GM19240 (cell line): Measurements from ENCODE around the gene ARID5B.
"Not testable (repeated sequence)": the region's sequence is repeated elsewhere in the genome, so short reads cannot be mapped to it uniquely, and the experiment has no call there.

Source experiments
- DNase-seq: peaks from one replicate; pipeline ENCODE4 v3.0.0; 2011; ENCODE audit warnings: low spot score; ENCODE audit not compliant: insufficient read length

The ARID5B gene

DNA sequence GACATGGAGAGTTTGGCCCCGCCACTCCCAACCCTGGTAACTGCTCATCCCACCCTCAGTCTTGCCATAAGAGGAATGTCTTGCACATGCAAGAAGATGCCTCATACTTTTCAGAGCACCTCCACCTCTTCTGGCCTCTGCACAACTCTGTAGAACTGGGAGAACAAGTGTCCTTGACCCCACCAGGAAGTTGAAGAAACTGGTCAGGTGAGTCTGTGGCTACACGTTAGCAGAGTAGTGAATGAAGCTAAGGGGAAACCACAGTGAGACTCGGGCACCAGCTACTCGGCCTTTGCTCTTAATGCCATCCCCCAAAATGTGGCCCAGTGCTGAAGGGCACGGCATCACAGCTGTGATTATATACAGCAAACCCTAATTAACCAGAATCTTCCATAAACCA is 110.1 kb downstream of the ARID5B start:
- DNase-seq = no peak

DNA sequence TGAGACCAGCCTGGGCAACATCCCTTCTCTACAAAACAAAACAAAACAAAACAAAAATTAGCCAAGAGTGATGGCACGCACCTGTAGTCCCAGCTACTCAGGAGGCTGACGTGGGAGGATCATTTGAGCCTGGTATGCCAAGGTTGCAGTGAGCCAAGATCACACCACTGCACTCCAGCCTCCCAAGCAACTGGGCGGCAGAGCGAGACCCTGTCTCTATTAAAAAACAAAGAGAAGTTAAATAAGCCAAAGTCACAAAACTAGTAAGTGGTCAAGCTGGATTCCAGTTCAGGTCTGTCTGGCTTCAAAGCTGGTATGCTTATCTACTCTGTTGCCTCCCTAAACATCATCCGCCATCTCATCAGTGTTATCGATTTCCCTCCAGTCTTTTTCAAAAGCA is 110.8 kb downstream of the ARID5B start:
- DNase-seq = no peak

DNA sequence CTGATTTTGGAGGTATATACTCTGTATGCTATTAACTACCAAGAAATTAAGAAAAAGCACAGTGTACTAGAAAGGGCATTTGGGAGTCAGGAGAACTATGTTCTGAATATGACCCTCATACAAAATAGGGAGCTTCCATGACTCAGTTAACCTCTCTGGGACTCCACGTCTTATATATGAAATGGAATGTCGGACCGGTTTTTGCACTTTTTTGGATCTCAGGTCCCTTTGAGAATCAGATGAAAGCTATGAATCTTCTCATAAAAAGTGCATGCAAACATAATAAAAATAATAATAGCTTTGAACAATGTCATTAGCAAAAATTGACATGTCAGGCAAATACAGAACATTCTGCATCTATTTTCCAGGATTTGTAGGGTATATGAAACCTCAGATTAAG is 113.0 kb downstream of the ARID5B start:
- DNase-seq = no peak

DNA sequence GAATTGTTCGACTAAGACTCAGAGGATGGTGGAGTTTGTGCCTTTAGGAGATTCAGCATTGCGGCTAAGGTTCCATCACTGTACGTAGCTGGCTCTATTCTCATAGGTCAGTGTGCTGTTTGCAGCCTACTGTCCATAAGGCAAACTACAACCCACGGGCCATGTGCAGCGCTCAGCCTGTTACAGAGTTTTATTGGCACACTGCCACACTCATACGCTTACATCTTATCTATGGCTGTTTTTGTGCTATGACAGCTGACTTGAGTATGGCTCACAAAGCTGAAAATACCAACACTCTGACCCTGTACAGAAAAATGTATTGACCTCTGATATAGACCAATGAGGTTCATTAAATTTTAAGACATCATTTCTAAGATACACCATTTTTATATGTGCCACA is 114.5 kb downstream of the ARID5B start:
- no peak for DNase-seq

DNA sequence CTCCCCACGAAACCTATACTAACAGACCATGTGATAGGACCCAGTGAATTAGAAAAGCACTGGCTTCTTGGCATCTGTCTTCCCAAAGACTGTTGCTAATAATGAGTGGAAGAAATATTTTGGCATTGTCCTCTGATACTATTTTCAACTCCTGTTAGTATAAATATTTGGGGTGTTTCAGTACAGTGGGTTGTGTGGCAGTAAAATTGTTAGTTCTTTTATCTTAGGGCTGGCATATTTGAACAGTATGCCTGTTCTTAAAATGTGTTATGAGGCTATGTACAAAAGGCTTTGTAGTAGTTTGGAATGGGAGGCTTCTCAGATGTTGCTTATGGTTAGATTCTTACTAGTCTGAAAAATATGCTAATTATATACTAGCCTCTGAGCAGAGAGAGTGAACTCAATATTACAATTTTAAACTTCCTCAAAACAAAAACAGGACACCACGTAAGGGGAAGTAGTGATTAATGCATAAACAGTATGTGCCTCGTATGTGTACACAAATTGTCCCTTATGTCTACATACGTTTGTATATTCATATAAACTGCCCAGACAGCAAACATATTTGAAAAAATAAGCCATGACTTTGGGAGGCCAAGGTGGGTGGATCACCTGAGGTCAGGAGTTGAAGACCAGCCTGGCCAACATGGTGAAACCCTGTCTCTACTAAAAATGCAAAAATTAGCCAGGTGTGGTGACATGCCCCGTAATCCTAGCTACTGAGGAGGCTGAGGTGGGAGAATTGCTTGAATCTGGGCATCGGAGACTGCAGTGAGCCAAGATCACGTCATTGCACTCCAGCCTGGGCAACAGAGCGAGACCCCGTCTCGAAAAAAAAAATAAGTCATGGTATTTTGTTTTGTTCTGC is 115.4 kb downstream of the ARID5B start:
- no peak for DNase-seq

DNA sequence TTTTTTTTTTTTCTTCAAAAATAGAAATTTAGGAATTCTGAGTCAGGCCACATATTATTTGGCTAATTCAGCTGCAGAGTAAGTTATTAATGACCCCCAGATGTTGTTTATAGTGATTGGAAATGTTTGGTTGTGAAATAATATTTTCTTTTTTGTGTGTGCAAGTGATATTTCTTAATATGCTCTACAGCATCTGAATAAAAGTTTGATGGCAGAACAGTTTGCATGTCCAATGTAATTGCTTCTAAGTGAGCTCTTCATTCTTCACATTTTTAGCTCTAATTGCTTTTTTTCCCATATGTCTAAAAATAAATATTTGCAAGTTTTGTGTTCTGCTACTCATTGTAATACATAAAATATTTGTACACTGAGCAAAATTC is 116.0 kb downstream of the ARID5B start:
- no peak for DNase-seq

DNA sequence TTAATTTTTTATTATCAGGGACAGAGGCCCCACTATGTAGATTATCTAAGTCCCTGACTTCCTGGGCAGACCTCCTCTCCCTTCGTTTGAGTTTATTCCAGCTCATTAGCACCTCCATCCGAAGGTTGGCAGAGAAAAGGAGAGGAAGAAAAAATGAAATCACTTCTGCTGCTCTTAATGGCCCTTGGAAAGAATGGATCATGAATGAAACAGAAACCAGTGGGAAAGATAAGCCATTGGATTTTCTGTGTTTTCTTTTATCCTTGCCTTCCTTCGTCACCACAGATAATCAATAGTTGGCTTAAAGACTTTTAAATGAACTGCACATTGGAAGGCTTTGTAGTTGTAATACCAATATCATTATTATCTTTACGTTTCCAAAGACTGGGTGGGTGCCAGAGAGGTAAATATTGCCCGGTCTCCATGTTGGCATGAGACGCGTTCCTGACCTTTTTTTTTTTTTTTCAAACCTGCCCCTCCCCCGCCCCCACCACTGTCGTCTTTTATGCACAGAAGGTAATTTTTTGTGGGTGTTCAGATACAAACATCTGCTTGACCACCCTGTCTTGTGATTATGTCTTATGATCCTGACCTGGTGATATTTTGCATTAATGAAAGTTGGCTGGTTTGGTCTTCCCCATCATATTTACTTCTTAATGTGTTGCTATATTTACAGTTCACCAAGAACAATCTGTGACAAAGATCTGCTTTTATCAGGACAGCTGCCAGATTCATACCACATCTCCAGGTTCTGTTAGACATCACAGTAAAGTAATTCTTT is 116.8 kb downstream of the ARID5B start:
- no peak for DNase-seq

DNA sequence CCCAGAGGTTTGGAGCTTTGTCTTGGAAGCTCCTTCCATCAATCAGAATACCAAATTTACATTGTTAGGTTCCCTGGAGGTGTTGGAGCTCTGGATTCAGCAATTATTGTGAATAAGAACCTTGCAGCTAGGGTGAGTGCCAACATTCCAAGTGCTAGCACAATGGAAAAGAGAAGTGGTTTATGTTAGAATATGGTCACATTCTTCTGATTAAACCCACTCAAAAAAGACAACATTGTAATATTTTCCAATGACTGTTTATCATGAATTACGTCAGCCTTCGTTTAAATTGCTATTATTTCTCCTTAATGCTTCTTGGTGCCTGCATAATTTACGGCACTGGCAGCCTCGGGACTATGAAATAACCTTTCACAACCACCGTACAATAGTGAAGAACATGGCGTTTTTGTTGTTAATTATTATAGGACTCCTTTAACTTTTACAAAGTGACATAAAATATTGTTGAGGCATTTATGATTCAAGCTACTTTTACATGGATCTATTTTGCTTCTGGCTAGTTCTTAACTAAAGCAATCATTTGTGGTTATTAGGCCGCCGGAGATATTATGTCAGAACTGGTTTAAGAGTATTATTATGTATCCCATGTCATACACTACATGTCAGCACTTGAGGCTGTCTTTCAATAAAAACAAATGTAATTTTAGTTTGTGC is 117.7 kb downstream of the ARID5B start:
- no peak for DNase-seq

DNA sequence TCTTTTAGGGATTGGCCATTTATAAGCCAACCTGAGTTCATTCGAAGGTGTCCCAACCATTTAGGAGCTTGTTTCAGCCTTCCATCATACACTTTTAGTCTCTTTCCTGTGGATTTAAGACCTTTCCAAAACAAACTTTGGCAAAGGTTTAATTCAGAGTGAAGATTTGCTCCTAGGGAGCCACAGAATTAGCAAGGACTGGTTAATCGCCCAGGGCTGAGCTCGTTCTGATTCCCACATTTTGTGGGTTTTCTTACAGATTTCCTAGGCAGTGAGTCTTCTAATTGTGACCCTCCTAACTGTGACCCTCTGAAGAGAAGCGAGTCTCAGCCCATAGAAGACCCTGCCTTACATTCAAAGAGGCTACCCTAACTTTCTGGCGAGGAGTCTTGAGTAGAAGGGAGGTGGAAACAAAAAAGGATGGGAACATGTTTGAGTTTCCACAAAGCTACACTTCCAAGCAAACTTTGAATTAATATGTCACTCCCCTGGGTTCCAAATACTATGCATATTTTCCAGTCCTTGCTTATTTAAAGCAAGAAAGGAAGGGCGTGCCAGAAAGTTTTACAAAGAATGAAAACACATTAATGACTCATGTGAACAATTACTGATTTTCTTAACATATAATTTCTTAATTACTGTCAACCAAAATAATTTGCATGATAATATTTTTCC is 118.3 kb downstream of the ARID5B start:
- no peak for DNase-seq

DNA sequence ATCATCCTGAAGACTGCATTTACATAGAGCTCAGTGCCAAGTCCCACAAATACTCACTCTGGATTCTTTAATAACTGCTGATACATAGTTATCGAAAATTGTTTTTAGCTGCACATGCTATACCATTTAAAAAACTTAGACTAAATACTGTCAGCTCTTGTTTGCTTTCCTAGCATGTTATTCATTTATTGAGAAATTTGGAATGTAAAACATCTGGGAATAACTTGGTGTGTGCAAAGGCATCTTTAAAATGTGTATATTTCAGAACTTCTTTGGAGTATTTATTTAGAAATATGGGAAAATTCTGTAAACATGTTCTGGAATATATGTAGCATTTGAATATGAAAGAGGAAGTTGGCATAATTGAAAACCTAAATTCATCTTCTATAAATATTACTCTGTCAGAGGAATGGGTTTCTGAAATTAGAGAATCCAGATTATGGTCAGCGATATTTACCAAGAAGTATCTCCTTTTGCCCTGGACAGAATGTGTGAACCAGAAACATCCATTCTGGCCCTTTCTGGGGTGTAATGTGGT is 119.7 kb downstream of the ARID5B start:
- no peak for DNase-seq

DNA sequence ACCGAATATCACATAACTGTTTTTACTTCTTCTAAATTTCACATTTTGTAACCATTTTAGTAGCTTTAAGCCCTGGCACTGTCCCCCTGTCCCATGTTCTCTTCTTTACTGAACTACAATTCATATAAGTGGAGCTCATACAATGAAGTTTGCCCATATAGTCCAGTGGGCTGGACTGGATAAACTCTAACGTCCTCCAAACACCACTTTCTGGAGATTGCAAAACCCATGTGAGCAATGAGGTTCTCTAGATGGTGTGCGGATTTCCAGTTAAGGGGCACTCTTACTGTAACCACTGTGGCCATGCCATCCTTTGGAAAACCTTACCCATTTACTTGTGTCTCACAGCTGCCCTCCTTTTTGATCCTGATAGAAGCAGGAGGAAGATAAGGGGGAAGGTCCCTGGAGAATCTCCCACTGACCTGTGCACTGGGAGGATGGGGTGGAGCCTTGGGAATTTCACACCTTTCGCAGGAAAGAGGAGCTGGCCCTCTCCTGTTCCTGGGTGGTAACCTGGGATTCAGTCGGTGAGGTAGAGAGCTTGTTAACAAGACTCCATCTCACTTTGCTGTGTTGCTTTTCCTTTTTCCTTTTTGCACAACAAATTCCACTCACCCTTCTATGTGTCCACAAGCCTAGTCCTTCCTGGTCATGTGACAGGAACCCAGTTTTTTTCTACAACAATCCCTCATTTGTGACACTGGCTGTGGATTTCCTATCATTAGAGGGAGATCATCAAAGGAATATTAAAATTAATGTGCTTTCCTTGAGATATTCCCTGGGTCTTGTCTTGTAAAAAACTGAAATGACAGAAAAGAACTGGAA is 120.7 kb downstream of the ARID5B start:
- no peak for DNase-seq

DNA sequence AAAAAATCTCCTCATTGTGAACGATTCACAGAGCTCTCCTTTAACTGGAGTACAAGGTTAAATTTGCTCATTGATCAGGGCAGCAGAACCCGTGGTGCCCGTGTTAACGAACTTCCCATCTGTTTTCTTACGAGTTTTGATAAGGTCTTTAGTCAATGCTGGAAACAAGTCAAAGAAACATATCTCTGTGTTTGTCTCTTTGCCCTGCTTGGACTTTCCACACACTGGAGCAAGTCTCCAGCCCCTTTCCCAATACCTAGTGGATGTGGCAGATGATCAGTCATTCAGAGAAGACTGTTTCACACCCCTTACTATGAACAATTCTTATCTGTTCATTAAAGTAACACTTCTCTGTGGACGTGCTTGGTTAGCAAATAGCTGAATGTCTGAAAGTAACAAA is 121.3 kb downstream of the ARID5B start:
- DNase-seq = no peak

DNA sequence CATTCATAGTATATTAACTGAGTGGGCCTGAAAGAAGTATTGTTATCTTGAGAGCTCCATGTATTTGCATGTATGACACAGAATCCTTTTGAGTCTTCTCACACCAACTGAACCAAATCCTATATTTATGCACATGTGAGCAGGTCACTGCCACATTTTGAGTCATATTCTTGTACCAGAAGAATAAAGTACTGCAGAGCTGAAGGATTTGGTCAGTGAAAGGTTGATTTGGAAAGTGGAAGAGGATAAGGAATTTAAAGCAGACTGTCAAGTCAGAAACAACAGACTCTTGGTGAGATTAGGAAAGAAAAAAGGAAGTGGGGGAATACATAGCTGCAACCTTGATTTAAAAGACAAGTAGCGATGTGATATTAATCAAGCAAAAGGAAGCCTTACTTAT is 121.8 kb downstream of the ARID5B start:
- DNase-seq = no peak

DNA sequence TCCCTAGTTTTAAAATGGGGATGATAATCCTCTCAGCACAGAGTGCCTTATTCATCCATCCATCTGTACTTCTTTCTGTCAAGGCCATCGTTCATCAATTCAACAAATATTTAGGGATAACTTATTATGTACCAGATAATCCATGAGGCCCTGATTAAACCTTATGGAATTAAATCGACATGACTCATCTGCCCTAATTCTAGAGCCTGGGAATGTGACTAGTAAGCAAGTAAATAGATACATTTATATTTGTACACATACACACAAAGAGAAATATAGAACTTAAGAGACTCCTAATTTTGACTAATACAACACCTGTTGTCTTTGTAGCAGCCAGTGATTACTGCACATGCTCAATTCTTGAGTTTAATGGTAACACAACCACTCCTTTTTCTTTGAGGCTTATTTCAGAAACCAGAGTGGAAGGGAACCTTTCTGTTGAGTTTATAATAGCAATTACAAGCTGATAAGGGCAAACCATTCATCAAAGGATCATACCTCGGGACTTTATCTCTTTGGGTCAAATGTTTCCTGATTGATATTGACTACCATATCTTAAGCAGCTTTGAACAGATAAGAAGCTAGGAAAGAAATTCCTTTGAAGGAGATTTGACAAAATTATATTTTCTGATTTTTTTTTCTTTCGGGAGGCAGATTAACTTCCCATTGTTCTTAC is 122.7 kb downstream of the ARID5B start:
- no peak for DNase-seq

DNA sequence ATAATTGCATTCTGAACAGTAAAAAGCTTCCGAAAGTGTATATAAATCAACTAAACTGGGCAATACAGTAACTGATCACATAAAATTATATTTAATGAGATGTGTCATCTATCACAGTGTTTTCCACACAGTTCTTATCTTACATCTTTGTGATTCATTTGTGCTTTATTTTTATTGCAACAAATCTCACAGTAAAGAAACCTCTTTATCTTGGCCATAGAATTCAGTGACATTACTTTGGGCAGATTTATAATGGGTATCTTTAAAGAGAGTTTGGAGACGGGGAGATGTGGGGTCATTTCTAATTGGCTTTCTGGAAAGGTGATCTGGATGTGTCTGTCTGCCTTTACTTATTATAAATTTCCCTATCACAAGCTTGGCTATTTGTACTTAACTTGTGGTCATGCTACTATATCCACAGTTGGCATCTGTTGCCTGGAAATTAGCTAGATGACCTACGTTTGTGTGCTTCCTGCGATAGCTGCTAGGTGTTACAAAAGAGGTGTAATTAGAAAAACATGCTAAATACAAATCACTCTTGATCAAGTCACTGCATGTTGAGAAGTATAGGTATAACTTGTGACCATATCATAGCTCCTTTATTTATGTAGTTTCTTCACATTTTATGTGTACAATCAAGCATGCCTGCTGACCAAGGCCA is 123.8 kb downstream of the ARID5B start:
- DNase-seq = no peak

DNA sequence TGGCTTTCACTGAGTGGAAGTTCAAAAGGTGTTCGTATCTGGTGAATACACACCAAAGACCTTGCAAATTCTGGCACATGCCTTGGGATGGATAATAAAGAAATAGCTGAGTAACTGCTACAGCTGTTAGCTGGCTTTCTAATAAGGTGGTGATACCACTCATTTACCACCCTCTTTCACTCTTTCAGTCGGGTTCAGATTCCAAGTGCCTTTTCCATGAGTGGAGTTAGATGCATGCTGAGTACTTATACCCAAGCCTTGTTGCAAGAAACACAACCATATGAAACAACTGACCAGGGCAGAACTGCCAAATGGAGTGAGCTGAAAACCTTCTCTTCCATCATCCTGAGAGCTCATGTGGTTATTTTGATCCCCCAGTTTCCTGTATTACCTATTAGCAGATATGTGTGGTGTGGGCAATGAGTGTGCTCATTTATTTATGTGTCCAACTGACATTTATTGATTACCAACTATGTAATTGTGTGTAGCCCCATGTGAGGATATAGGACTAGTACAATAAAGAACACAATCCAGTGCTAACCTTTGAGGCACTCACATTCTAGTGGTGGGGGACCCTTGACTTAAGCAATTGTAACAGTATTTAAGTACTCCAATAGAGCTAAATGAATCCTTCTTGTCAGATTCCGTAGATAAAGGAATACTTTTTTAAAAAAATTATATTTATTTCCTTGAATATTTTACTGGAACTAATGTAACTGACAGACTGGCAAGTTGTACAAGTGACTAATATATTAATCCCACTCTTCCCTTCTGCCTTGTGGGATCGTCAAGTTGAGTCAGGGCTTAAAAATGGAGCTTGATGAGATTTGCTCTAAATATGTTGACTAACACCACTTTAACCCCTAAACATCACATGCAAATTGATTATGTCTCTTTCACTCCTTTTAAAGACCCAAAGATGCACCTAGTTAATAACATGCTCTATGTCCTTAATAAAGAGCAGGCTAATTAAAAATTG is 124.7 kb downstream of the ARID5B start:
- DNase-seq = no peak

DNA sequence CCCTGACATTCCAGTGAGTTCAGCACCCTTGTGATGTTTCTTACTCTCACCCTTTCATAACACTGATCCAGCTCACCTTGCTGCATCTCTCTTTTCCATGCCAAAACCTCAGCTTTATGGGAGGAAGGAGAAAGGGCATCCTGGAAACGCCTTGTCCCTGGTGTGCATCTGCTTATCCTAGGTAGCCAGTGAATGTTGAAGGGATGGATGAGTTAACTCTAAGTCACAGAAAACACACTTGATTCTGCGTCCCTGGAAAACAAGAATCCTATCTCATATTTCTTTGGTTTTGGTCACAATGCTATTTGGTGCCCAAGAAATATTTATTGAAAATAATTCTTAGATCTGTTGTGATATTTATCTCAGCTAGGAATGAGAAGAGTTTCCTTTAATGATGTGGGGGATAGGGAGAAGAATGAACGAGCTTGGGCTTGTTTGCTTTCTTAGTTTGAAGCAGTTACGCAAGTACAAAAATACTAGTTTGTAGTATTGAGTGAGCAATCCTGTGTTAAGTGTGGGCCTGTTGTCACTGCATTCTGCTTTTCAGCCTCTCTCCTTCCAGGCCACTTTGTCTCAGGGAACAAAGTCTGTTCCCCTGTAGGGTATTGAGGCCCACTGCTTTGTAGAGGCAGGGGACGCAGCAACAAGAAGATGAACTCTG is 126.5 kb downstream of the ARID5B start:
- no peak for DNase-seq

DNA sequence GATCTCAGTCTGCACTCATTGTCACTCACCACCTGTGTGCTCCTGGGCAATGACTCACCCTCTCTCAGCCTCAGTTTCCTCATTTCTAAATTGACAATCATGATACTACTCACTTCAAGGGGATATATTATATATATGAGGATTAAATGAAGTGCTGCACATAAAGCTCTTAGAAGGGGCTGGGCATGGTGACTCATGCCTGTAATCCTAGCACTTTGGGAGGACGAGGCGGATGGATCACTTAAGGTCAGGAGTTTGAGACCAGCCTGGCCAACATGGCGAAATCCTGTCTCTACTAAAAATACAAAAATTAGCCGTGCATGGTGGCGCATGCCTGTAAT is 127.0 kb downstream of the ARID5B start:
- DNase-seq = not testable (repeated sequence)
